Heart left ventricle (tissue), 13 donors: ENCODE results near the gene NACC2.

ENCODE experiments used
- POLR2A ChIP-seq, 2 donors: fragments of 450-650 bp; IDR thresholded peaks; one replicate each; pipeline ENCODE4 v1.6.1; 2017; ENCODE audit warnings: antibody characterized with exemption in 2 of 2, mild to moderate bottlenecking in 2 of 2, moderate library complexity in 2 of 2
- TF ChIP-seq, protein P1 (sequence below), 12 donors: fragments of 200-600 bp; sonication (generic) in 4 of 12; IDR thresholded peaks; one replicate each; pipeline versions ENCODE4 v1.5.0 to v1.8.0; 2018 to 2022; ENCODE audit warnings: antibody characterized with exemption in 12 of 12, mild to moderate bottlenecking in 5 of 12
- donor health status: ischemic (EF 13 %, LVEDD 7.1; RV severe dilation, severe dysfunction).
- donor health status: DM: no; HTN: yes; CAD: no.
- donor health status: DM: no; HTN: no; CAD: no.
- donor health status: ischemic (EF 25% LVEDD 6.9; RV normal size, moderate dysfunction).
- donor health status: ischemic (EF 25% LVEDD 5.7; RV mildly dilated, moderate dysfunction).
- donor health status: ischemic (EF 35%, LVEDD 5.7; RV mildly dilated, moderate dysfunction).
- donor health status: nonischemic (EF 11% LVEDD 7.7; RV severe dilation, severe dysfunction).
- donor health status: DM: yes; HTN: yes; CAD: no.
- donor health status: PGD.
- donor health status: ischemic (EF 29% LVEDD 5.4; RV normal size, mild dysfunction).
- donor health status: nonischemic (EF 23%, LVEDD 6.1; RV moderate dilation, normal function).

DNA sequence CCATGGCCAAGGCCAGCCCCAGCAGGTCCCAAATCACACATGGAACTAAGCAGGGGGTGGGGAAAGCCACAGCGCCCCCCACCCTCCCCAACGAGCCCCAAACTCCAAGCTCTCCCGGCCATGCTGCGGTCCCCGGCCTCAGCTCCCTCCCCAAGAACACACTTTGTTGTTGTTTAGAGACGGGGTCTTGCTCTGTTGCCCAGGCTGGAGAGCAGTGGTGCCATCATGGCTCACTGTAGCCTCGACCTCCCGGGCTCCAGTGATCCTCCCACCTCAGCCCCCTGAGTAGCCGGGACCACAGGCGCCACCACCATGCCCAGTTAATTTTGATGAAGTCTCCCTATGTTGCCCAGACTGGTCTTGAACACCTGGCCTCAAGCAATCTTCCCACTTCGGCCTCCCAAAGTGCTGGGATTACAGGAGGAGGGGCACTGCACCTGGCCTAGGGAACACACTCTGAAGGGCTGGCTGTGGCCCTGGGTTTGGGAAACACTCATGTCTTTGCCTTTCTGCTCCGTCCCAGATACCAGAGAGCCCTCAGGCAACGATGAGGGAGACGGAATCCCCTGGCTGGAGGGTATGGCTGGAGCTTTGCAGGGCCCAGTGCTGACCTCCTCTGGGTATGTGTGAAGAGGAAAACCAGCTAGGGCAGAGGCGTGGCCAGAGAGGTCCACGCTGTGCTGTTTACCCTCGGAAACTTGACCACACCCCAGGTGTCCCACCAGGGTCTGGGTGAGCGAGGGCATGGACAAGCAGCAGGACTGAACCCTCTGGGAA lies 80.8 kb downstream of the NACC2 start:
- TF ChIP-seq POLR2A (IDR thresholded peaks at IDR 0.05) = no peak
- TF ChIP-seq, protein P1, sequence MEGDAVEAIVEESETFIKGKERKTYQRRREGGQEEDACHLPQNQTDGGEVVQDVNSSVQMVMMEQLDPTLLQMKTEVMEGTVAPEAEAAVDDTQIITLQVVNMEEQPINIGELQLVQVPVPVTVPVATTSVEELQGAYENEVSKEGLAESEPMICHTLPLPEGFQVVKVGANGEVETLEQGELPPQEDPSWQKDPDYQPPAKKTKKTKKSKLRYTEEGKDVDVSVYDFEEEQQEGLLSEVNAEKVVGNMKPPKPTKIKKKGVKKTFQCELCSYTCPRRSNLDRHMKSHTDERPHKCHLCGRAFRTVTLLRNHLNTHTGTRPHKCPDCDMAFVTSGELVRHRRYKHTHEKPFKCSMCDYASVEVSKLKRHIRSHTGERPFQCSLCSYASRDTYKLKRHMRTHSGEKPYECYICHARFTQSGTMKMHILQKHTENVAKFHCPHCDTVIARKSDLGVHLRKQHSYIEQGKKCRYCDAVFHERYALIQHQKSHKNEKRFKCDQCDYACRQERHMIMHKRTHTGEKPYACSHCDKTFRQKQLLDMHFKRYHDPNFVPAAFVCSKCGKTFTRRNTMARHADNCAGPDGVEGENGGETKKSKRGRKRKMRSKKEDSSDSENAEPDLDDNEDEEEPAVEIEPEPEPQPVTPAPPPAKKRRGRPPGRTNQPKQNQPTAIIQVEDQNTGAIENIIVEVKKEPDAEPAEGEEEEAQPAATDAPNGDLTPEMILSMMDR (IDR thresholded peaks at IDR 0.05) = no peak
